Stomach (tissue), 9 donors: Measurements from ENCODE around the gene SPAG16. TPM values are rescaled to one million over a fixed set of nuclear protein-coding genes. Genes with fewer than 3 reads are reported as not detected.

Experiments
- DNase-seq, 2 donors: peaks; one replicate each; pipeline versions ENCODE4 v3.0.0 to v3.0.0-alpha.2; 2013 to 2019
- H3K27ac ChIP-seq, 5 donors: fragments of 200-600 bp in 4 of 5; sonication (generic) in 4 of 5; one replicate each; pipeline ENCODE4 v1.5.1; 2013 to 2019; ENCODE audit warnings: mild to moderate bottlenecking in 1 of 5, moderate library complexity in 1 of 5
- H3K27me3 ChIP-seq, 3 donors: fragments of 200-600 bp; sonication (generic); one replicate each; pipeline ENCODE4 v1.5.1; 2017 to 2019; ENCODE audit warnings: mixed run types in 1 of 3
- H3K36me3 ChIP-seq, 4 donors: fragments of 200-600 bp; sonication (generic); 1 replicate in 3 of 4; 2 replicates in 1 of 4; pipeline ENCODE4 v1.5.1; 2016 to 2019
- H3K4me1 ChIP-seq, 4 donors: fragments of 200-600 bp; sonication (generic); one replicate each; pipeline ENCODE4 v1.5.1; 2016 to 2019
- H3K4me3 ChIP-seq, 4 donors: fragments of 200-600 bp; sonication (generic) in 3 of 4; one replicate each; pipeline ENCODE4 v1.5.1; 2016 to 2019; ENCODE audit warnings: mild to moderate bottlenecking in 1 of 4
- H3K9me3 ChIP-seq, 4 donors: fragments of 200-600 bp; sonication (generic); one replicate each; pipeline ENCODE4 v1.5.1; 2016 to 2019
- CTCF ChIP-seq, 7 experiments: fragments of 450-650 bp in 4 of 7; fragments of 200-600 bp in 3 of 7; sonication (generic) in 3 of 7; IDR thresholded peaks; one replicate each; pipeline ENCODE4 v1.5.1; 2016 to 2019; ENCODE audit warnings: antibody characterized with exemption in 7 of 7, control low read depth in 2 of 7, mild to moderate bottlenecking in 1 of 7
- EP300 ChIP-seq: sonication (generic); formaldehyde crosslinking; IDR thresholded peaks from one replicate; pipeline ENCODE4 v1.6.1; 2017; ENCODE audit warnings: antibody characterized with exemption
- POLR2A ChIP-seq, 4 donors: fragments of 450-650 bp; IDR thresholded peaks; one replicate each; pipeline ENCODE4 v1.6.1; 2016; ENCODE audit warnings: antibody characterized with exemption in 4 of 4, control low read depth in 2 of 4, mild to moderate bottlenecking in 1 of 4, moderate library complexity in 1 of 4
- POLR2AphosphoS5 ChIP-seq, 3 donors: sonication (generic); formaldehyde crosslinking; IDR thresholded peaks; one replicate each; pipeline ENCODE4 v1.6.1; 2016; ENCODE audit warnings: antibody characterized with exemption in 3 of 3
- WGBS, 5 donors: extraction: QIAGEN DNeasy Blood & Tissue Kit in 3 of 5; methylation state at CpG; one replicate each; pipeline versions ENCODE4 v1.1.5 to v1.1.7; 2013 to 2018; 5-methylcytosine and 5-hydroxymethylcytosine counted together
- intact Hi-C: fragments of 100-400 bp; cut with DNase I; formaldehyde crosslinking; loops from one replicate; pipeline ENCODE4 v1.15.1; 2023; ENCODE audit warnings: low total_unique reads
- polyA plus RNA-seq, 3 donors: library from polyadenylated mRNA; stranded (reverse); fragments of 200-250 nt; gene quantifications; one replicate each; pipeline ENCODE4 v1.2.3, GENCODE V29; 2013
- total RNA-seq, 5 donors: library from RNA; depleted of rRNA; stranded (reverse); fragments of >200 nt; gene quantifications; one replicate each; pipeline versions ENCODE4 v1.1.0 to v1.2.3, GENCODE V29; 2014 to 2016
- donor health status: healthy with polysubstance abuse.
- donor health status: Bipolar disorder and iron deficiency.
- donor health status: healthy.

The SPAG16 gene
- total and polyA plus RNA-seq, 8 donors, result 16.0 to 137 (median 34.4) TPM

- 76 to 82% (median 79%) methylated on average over 10 of the region's 10 CpGs for WGBS, 5 donors
- no peaks in the 10 kb centered on the region for H3K4me1 ChIP-seq
- TF ChIP-seq CTCF (IDR thresholded peaks at IDR 0.05) (no peak), POLR2AphosphoS5 (IDR thresholded peaks at IDR 0.05) (no peak), POLR2A (IDR thresholded peaks at IDR 0.05) (no peak), EP300 (no peak)
- peak in 1 of 2 donors; percentile 27 for DNase-seq
- H3K4me3 ChIP-seq, result no peak overlapping the region
- no peak overlapping the region for H3K27ac ChIP-seq
- H3K36me3 ChIP-seq, result no peaks in the 10 kb centered on the region
- no peaks in the 10 kb centered on the region for H3K9me3 ChIP-seq
- intact Hi-C loops, result no loop called here
- no peaks in the 10 kb centered on the region for H3K27me3 ChIP-seq
Measured at GRCh38 chr2:213411582-213412289, 127.5 kb downstream of the SPAG16 start.

GRCh38 chr2:213415093-213415492, 130.8 kb downstream of the SPAG16 start:
- no peaks in the 10 kb centered on the region for H3K4me1 ChIP-seq
- no peak for TF ChIP-seq CTCF (IDR thresholded peaks at IDR 0.05)
- TF ChIP-seq EP300, result no peak
- TF ChIP-seq POLR2AphosphoS5 (IDR thresholded peaks at IDR 0.05), result no peak
- no peak for TF ChIP-seq POLR2A (IDR thresholded peaks at IDR 0.05)
- WGBS, 5 donors, result 83 to 95% (median 92%) methylated on average over 1 of the region's 1 CpG
- H3K4me3 ChIP-seq, result no peak overlapping the region
- no peaks in the 10 kb centered on the region for H3K9me3 ChIP-seq
- intact Hi-C loops, result no loop called here
- H3K36me3 ChIP-seq, result no peaks in the 10 kb centered on the region
- no peak for DNase-seq
- H3K27ac ChIP-seq, result no peak overlapping the region
- no peaks in the 10 kb centered on the region for H3K27me3 ChIP-seq

- H3K27ac ChIP-seq, result no peak overlapping the region
- H3K27me3 ChIP-seq, result no peaks in the 10 kb centered on the region
- DNase-seq, result no peak
- H3K4me3 ChIP-seq, result no peak overlapping the region
- H3K36me3 ChIP-seq, result no peaks in the 10 kb centered on the region
- H3K9me3 ChIP-seq, result no peaks in the 10 kb centered on the region
- intact Hi-C loops, result no loop called here
- no peaks in the 10 kb centered on the region for H3K4me1 ChIP-seq
- TF ChIP-seq POLR2AphosphoS5 (IDR thresholded peaks at IDR 0.05), result no peak
- TF ChIP-seq CTCF (IDR thresholded peaks at IDR 0.05), result no peak
- no peak for TF ChIP-seq POLR2A (IDR thresholded peaks at IDR 0.05)
- no peak for TF ChIP-seq EP300
- 35 to 56% (median 40%) methylated on average over 1 of the region's 1 CpG for WGBS, 5 donors
Measured at GRCh38 chr2:213416832-213417231, 132.6 kb downstream of the SPAG16 start.

- H3K27me3 ChIP-seq, result no peaks in the 10 kb centered on the region
- H3K9me3 ChIP-seq, result no peaks in the 10 kb centered on the region
- no peaks in the 10 kb centered on the region for H3K36me3 ChIP-seq
- TF ChIP-seq CTCF (IDR thresholded peaks at IDR 0.05), result no peak
- TF ChIP-seq EP300, result no peak
- TF ChIP-seq POLR2AphosphoS5 (IDR thresholded peaks at IDR 0.05), result no peak
- no peak for TF ChIP-seq POLR2A (IDR thresholded peaks at IDR 0.05)
- WGBS, 5 donors, result 53 to 78% (median 69%) methylated on average over 1 of the region's 1 CpG
- no peak for DNase-seq
- no peak overlapping the region for H3K27ac ChIP-seq
- H3K4me3 ChIP-seq, result no peak overlapping the region
- intact Hi-C loops, result no loop called here
- H3K4me1 ChIP-seq, result no peaks in the 10 kb centered on the region
Measured at GRCh38 chr2:213419980-213420379, 135.7 kb downstream of the SPAG16 start.
